ENCODE measurements around the gene SPOCK2. TPM values are rescaled to one million over a fixed set of nuclear protein-coding genes. Genes with fewer than 3 reads are reported as not detected.

SPOCK2 gene
- polyA plus RNA-seq, 1 experiment: 0.02 TPM

GRCh38 chr10:72085864-72086465 is 2.4 kb downstream of the SPOCK2 start:
- DNase-seq (ENCODE audit: low read depth, low spot score): no peak
- TF ChIP-seq CTCF (IDR thresholded peaks at IDR 0.05; ENCODE audit: low read depth, low read length): no peak

GRCh38 chr10:72085166-72085565 is 3.2 kb downstream of the SPOCK2 start:
- no peak for TF ChIP-seq CTCF (IDR thresholded peaks at IDR 0.05; ENCODE audit: low read depth, low read length)
- CTCF ChIA-PET: interaction anchor here (1.8 kb wide), 1 partner anchor 189 kb away, joined by 7 read pairs; no protein-coding TSS in a partner anchor
- Histone ChIP-seq H3K9me3 (ENCODE audit: control insufficient read depth, insufficient read depth, low read length) (no peaks in the 10 kb centered on the region; the same call in 1 of the 2 replicates), H3K27ac (ENCODE audit: low read depth, low read length) (no peak overlapping the region), H3K4me3 (ENCODE audit: low read depth, low read length) (no peak overlapping the region), H3K27me3 (ENCODE audit: control insufficient read depth, insufficient read depth, low read length) (peaks cover 60% of the 10 kb centered on the region)
- POLR2A ChIA-PET: no interaction called here
- DNase-seq (ENCODE audit: low read depth, low spot score): no peak

More at GRCh38 chr10:72085864-72086465, 2.4 kb downstream of the SPOCK2 start:
- Histone ChIP-seq H3K27me3 (ENCODE audit: control insufficient read depth, insufficient read depth, low read length) (peaks cover 58% of the 10 kb centered on the region), H3K9me3 (ENCODE audit: control insufficient read depth, insufficient read depth, low read length) (no peaks in the 10 kb centered on the region; the same call in 1 of the 2 replicates), H3K4me3 (ENCODE audit: low read depth, low read length) (no peak overlapping the region), H3K27ac (ENCODE audit: low read depth, low read length) (no peak overlapping the region)
- ChIA-PET POLR2A (no interaction called here), CTCF (interaction anchor here (0.7 kb wide), 1 partner anchor 19 kb away, joined by 3 read pairs; no protein-coding TSS in a partner anchor)

GRCh38 chr10:72083790-72084459 is 4.4 kb downstream of the SPOCK2 start:
- ChIA-PET CTCF (interaction anchor here (1.8 kb wide), 1 partner anchor 188 kb away, joined by 7 read pairs; no protein-coding TSS in a partner anchor), POLR2A (no interaction called here)
- Histone ChIP-seq H3K9me3 (ENCODE audit: control insufficient read depth, insufficient read depth, low read length) (no peaks in the 10 kb centered on the region; the same call in 1 of the 2 replicates), H3K4me3 (ENCODE audit: low read depth, low read length) (no peak overlapping the region), H3K27me3 (ENCODE audit: control insufficient read depth, insufficient read depth, low read length) (peaks cover 49% of the 10 kb centered on the region), H3K27ac (ENCODE audit: low read depth, low read length) (no peak overlapping the region)
- TF ChIP-seq CTCF (IDR thresholded peaks at IDR 0.05; ENCODE audit: low read depth, low read length): no peak
- no peak for DNase-seq (ENCODE audit: low read depth, low spot score)

- TF ChIP-seq CTCF (IDR thresholded peaks at IDR 0.05; ENCODE audit: low read depth, low read length): no peak
- Histone ChIP-seq H3K9me3 (ENCODE audit: control insufficient read depth, insufficient read depth, low read length) (no peaks in the 10 kb centered on the region; the same call in 1 of the 2 replicates), H3K4me3 (ENCODE audit: low read depth, low read length) (no peak overlapping the region), H3K27ac (ENCODE audit: low read depth, low read length) (no peak overlapping the region), H3K27me3 (ENCODE audit: control insufficient read depth, insufficient read depth, low read length) (peaks cover 41% of the 10 kb centered on the region)
- CTCF ChIA-PET: no interaction called here
- no peak for DNase-seq (ENCODE audit: low read depth, low spot score)
- POLR2A ChIA-PET: no interaction called here
These were observed 5.2 kb downstream of the SPOCK2 start for GRCh38 chr10:72082856-72083789.

Measured in AG04450 (cell line).